ENCODE data around the gene AKAP10. TPM values are rescaled to one million over a fixed set of nuclear protein-coding genes. Genes with fewer than 3 reads are reported as not detected.
"Not testable (repeated sequence)": the region's sequence is repeated elsewhere in the genome, so short reads cannot be mapped to it uniquely, and the experiment has no call there.

Gene AKAP10
- polyA plus RNA-seq, 3 donors: 25.9 to 32.2 (median 32.1) TPM

DNA sequence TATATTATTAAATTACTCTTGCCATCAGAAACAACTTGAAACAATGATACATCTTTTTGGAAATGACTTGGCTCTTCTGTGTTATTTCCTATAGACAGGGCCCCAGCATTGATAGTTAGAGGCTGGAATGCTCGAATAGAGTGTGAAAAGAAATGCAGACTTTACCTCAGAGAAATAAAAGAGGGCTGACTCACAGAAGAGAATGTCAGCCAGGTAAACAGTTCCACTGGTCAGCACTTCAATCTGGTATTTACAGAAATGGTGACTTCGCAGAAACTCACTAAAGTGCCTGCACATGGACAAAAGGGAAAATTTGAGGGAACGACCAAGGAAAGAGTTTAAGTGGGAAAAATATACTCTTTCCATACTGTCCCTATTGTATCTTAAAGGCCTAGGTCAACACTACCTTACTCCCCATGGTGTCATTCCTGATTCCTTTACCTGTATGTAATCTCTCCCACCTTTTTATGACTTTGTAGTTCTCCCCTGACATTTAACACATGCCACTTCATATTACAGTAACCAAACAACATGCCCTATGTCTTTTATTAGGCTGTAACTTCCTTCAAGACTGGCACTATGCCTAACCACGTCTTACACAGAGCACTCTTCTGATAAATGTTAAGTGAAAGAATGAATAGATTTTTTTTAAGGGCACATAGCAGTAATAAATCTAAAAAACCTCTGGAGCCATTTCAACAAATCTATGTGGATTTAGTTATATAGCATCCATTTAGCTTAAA is 36.7 kb downstream of the AKAP10 start:
- DNase-seq (ENCODE audit: extremely low read depth in 1 of 11, low read depth in 9 of 11, low spot score in 4 of 11): no peak

GRCh38 chr17:19939993-19940721 is 37.5 kb downstream of the AKAP10 start:
- no peak for DNase-seq (ENCODE audit: extremely low read depth in 1 of 11, low read depth in 9 of 11, low spot score in 4 of 11)

- no peak for DNase-seq (ENCODE audit: extremely low read depth in 1 of 11, low read depth in 9 of 11, low spot score in 4 of 11)
Observed at GRCh38 chr17:19938736-19939135, 38.9 kb downstream of the AKAP10 start.

- DNase-seq (ENCODE audit: extremely low read depth in 1 of 11, low read depth in 9 of 11, low spot score in 4 of 11): no peak
Observed at GRCh38 chr17:19937522-19937921, 40.1 kb downstream of the AKAP10 start.

DNA sequence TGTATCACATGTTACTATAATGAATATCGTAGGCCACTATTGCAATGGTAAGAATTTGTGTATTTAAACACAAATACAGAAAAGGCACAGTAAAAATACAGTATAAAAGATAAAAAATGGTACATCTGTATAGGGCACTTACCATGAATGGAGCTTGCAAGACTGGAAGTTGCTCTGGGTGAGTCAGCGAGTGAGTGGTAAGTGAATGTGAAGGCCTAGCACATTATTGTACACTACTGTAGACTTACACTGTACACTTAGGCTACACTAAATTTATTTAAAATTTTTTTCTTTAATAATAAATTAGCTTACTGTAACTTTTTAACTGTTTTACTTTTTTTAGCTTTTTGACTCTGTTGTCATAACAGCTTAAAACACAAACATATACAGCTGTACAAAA is 42.5 kb downstream of the AKAP10 start:
- DNase-seq (ENCODE audit: extremely low read depth in 1 of 11, low read depth in 9 of 11, low spot score in 4 of 11): no peak

- no peak for DNase-seq (ENCODE audit: extremely low read depth in 1 of 11, low read depth in 9 of 11, low spot score in 4 of 11)
Observed at GRCh38 chr17:19933628-19934027, 44.0 kb downstream of the AKAP10 start.

GRCh38 chr17:19933221-19933620 is 44.4 kb downstream of the AKAP10 start:
- no peak for DNase-seq (ENCODE audit: extremely low read depth in 1 of 11, low read depth in 9 of 11, low spot score in 4 of 11)

GRCh38 chr17:19928299-19928698 is 49.3 kb downstream of the AKAP10 start:
- no peak for DNase-seq (ENCODE audit: extremely low read depth in 1 of 11, low read depth in 9 of 11, low spot score in 4 of 11)

DNA sequence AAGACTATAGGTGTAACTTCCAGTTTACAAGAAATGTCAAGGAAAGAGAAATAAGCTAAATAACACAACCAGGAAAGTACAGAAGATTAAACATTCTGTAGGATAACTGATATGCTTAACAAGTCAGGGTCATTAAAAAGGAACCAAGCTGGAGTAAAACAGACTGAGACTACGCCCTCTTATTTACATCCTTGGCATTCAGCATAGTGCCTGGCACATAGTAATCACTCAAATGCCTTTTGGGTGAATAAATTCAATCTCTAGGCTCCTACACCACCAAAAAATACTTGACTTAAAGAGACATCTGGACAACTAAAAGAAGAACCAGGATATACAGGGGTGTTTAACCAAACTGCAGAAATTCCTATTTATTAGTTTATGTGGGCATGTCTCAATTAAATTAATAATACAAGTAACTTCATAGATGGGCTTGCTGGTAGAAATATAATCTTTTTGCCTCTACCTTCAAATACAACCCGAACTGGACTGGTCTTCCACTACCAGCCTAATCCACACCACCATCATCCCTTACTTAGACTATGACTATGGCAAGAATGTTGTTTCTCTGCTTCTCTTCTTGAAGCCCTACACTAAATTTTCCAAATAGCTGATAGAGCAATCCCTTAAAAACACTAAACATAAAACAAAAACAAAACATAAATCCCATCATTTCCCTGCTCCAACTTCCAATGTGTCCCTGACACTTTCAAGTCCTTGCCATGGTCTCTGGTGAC is 62.2 kb downstream of the AKAP10 start:
- DNase-seq (ENCODE audit: extremely low read depth in 1 of 11, low read depth in 9 of 11, low spot score in 4 of 11): no peak

- no peak for DNase-seq (ENCODE audit: extremely low read depth in 1 of 11, low read depth in 9 of 11, low spot score in 4 of 11)
Observed at GRCh38 chr17:19911033-19911432, 66.6 kb downstream of the AKAP10 start.

GRCh38 chr17:19909139-19909538 is 68.5 kb downstream of the AKAP10 start:
- DNase-seq (ENCODE audit: extremely low read depth in 1 of 11, low read depth in 9 of 11, low spot score in 4 of 11): no peak

DNA sequence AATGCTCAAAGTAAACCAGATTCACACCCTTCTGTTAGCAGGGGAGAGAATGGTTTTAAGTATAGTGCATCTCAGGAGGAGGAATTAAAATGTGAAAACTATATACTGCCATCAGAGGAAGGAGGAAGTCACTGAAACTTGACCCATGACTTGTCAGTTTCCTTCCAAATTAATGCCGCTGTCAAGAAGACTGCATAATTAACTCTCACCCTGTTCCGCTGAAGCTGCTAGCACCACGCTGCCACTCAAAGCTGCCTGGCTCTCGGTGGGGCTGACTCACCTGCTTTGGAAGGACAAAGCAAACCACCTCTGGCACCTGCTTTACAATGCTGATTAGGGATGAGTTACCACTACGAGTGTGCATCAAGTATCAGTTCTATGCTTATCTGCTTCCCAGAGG is 72.1 kb downstream of the AKAP10 start:
- DNase-seq (ENCODE audit: extremely low read depth in 1 of 11, low read depth in 9 of 11, low spot score in 4 of 11): peak in 1 of 11 donors; percentile 6

- DNase-seq (ENCODE audit: extremely low read depth in 1 of 11, low read depth in 9 of 11, low spot score in 4 of 11): no peak
Observed at GRCh38 chr17:19904924-19905323, 72.7 kb downstream of the AKAP10 start.

DNA sequence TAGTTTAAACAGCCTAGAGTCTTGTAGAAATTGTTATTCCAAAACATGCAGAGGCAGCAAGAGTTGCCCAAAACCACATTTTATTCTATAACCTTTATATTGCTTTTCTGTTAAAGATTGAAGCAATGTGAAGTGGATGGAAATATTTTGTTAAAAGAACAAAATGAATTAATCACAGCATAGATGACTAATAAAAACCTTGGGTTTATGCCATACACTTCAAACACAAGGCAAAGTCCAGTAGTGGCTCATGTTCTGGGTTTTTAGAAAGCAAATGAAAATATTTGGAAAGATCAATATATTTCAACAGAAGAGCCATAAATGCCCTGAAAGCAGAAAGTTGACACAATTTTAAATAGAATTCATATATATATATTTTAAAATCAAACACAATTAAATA is 73.2 kb downstream of the AKAP10 start:
- DNase-seq (ENCODE audit: extremely low read depth in 1 of 11, low read depth in 9 of 11, low spot score in 4 of 11): no peak

DNA sequence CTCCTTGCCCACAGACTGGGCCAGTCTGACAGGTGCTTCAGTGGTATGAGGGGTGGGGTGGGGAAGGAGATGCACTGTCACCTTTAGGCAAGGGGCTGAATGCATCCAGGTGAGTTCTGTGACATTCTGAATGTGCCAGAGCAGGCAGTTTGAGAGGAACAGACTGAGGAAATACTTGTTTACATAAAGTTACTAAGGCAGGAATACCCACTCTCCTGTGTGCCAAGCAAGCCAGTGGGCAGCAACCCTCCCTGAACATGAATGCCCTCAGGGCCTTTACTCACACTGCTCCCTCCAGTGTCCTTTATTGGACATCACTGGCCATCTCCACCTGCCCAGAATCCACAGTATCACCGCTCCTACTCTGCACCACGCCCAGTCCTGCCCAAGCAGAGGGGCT is 76.8 kb downstream of the AKAP10 start:
- DNase-seq (ENCODE audit: extremely low read depth in 1 of 11, low read depth in 9 of 11, low spot score in 4 of 11): no peak

DNA sequence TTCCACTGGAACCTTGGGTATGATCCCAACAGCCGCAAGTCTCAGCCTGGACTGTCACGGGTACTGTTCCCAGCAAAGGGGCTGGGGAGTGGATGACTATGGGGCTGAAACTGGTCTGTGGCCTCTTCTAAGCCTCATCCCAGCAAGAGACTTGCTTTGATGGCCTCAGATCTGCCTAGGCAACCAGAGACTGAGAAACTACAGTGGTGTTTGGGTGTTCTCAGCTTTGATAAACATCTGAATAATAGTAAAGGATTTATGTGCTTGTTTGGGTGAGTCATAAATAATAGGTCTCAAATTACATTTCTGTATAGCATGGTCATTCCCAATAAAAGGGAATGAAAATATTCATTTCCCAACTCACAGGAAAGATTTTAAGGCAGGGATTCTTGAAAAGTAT is 79.7 kb downstream of the AKAP10 start:
- DNase-seq (ENCODE audit: extremely low read depth in 1 of 11, low read depth in 9 of 11, low spot score in 4 of 11): no peak

DNA sequence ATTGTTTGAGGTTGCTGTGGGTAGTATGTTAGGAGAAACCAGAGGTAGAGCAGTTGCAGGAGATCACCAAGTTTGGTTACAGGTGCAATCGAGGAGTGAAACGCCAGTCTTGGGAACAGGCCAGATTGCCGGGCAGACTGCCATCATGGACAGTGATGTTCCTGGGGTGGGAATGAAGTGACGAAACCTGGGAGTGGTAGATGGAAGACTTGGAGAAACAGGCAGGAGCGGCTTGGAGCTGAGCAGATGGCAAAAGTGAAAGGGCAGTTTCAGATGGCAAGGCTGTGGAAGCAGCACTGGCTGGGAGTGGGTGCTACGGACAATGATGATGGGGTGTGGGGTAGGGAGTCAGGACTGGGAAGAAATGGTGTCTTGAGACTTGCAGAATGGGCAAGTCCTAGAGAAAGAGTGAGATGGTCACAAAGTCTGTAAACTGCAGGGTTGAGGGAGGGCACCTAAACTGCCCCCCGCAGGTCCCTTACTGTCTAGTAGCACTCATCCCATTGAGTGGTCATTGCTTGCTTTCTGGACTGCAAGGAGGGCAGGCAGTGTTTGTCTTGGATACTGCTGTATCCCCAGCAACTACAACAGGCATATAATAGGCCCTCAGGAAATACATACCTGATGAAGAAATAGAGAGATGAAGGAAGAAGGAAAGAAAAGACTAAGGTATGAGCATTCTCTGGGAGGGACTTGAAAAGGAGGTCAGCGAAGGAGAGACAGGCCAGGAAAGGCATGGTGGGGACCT is 80.4 kb downstream of the AKAP10 start:
- DNase-seq (ENCODE audit: extremely low read depth in 1 of 11, low read depth in 9 of 11, low spot score in 4 of 11): no peak

- DNase-seq (ENCODE audit: extremely low read depth in 1 of 11, low read depth in 9 of 11, low spot score in 4 of 11): no peak
Observed at GRCh38 chr17:19896679-19897078, 80.9 kb downstream of the AKAP10 start.

GRCh38 chr17:19890554-19890953 is 87.1 kb downstream of the AKAP10 start:
- not testable (repeated sequence) for DNase-seq (ENCODE audit: extremely low read depth in 1 of 11, low read depth in 9 of 11, low spot score in 4 of 11)

All from renal cortex interstitium (tissue), 11 donors.